ENCODE measurements around the gene TMEM134.
"Not testable (repeated sequence)": the region's sequence is repeated elsewhere in the genome, so short reads cannot be mapped to it uniquely, and the experiment has no call there.

Gene TMEM134, protein sequence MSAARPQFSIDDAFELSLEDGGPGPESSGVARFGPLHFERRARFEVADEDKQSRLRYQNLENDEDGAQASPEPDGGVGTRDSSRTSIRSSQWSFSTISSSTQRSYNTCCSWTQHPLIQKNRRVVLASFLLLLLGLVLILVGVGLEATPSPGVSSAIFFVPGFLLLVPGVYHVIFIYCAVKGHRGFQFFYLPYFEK

DNA sequence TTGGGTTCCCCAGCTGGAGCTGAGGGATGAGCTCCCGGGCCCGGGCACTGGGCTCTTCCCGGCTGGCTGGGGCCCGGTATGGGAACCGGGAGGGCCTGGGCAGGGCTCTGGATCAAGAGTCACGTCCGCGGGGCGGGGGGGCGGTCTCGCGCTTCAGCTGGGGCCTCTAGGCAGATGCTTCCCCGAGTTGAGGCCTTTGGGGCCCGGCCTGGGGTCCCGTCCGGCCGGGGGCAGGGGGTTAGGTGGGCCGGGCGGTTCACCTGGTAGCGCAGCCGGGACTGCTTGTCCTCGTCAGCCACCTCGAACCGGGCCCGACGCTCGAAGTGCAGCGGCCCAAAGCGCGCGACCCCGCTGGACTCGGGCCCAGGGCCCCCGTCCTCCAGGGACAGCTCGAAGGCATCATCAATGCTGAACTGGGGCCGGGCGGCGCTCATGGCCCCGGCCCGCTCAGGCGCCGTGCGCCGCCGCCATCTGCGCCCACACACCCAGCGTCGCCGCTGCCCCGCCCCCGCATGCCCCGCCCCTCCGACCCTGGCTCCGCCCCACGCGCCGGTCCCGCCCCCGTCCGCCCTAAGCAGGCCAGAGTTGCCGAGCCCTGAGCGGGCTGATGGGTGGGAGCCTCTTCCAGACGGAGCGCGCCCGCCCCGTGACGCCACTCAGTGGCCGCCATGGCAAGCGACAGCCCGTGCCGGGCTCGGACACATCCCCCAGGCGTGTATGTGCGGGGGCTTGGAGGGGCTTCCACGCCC lies at the start of gene TMEM134:
TSS of gene TMEM134 (minus strand) at position 493 of the 749 bp plus-strand sequence. CDS start at position 434, 59 bp downstream.
- DNase-seq (ENCODE audit: low spot score) = peak; percentile 97

DNA sequence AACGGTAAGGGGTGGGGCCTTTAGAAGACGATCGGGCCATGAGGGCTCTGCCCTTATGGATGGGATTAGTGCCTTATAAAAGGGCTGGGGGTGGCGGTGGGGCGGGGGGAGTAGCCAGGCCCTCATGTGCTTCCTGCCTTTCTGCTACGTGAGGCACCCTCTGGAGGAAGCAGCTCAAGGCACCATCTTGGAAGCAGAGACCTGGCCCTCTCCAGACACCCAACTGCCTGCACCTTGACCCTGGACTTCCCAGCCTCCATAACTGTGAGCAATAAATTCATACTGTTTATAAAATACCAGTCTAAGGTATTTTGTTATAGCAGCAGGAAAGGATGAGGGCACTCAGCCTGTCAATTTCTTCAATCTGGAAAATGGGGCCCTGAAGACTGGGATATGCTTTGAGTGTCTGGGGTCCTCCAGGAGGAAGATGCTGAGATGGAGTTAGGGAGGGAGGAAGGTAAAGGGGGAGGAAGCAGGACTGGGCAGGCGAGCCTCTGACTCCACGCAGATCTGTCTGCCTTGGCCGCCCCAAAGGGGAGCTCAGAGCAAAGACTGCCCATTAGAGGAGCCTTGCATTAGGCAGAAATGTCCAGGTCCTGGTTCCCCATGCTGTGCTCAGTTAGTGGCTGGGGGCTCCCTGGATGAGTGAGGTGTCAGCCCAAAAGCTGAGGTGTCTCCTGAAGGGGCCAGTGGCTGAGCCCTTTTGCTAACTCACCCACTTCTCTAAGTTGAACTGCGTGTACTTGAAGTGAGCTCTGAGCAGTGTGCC lies 48.9 kb upstream of the TMEM134 start:
- DNase-seq (ENCODE audit: low spot score) = no peak

DNA sequence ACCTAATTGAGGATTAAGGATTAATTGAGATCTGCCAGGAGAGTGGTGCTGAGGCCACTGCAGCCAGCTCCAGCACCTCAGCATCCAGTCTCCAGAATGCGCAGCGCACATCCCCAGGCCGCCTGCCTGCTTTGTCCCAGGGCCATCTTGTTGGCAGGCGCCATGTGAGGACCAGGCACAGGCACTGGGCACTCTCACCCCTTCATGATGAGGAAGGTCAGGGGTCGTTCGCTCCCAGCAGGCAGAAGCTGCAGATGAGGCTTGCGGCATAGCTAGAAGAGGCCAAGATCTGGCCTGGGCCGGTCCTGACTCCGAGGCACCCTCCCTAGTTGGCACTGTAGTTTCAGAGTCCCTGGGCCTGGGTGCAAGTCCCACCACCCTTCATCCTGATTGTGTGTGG lies 47.8 kb upstream of the TMEM134 start:
- DNase-seq (ENCODE audit: low spot score) = no peak

DNA sequence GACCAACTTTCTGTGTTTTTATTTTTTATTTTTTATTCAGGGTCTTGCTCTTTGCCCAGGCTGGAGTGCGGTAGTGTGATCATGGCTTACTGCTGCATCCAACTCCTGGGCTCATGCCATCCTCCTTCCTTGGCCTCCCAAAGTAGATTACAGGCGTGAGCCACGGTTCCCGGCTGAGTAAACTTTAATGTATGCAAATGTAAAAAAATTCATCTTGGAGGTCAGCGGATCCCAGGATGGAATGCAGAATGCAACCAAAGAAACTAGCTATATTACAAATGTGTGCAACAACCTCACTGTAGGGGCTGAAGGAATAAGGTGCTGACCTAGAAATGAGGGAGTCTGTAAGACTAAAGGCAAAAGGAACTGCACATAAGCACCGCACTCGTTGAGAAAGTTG lies 45.1 kb upstream of the TMEM134 start:
- no peak for DNase-seq (ENCODE audit: low spot score)

DNA sequence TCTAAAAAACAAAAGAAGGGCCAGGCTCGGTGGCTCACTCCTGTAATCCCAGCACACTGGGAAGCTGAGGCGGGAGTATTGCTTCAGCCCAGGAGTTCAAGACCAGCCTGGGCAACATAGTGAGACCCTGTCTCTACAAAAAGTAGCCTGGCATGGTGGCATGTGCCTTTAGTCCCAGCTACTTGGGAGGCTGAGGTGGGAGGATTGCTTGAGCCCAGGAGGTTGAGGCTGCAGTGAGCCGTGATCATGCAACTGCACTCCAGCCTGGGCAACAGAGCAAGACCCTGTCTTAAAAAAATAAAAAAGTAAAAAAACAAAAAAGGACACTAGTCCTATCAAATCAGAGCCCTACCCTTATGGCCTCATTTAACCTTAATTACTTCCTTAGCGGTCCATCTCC lies 42.5 kb upstream of the TMEM134 start:
- not testable (repeated sequence) for DNase-seq (ENCODE audit: low spot score)

DNA sequence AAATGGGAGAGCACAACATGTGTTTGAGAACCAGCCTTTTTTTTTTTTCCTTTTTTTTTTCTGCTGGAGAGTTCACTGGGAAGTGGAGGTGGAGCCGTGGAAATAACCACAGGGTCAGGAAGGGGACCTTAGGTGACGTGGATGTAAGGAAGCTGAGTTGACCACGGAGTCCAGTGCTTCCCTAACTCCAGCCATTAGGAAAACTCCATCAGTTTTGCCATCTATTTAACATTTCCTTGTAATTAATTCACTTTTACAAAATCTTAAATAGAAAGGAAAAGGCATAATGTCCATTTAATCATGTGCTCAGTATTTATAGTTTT lies 40.9 kb upstream of the TMEM134 start:
- DNase-seq (ENCODE audit: low spot score) = no peak

DNA sequence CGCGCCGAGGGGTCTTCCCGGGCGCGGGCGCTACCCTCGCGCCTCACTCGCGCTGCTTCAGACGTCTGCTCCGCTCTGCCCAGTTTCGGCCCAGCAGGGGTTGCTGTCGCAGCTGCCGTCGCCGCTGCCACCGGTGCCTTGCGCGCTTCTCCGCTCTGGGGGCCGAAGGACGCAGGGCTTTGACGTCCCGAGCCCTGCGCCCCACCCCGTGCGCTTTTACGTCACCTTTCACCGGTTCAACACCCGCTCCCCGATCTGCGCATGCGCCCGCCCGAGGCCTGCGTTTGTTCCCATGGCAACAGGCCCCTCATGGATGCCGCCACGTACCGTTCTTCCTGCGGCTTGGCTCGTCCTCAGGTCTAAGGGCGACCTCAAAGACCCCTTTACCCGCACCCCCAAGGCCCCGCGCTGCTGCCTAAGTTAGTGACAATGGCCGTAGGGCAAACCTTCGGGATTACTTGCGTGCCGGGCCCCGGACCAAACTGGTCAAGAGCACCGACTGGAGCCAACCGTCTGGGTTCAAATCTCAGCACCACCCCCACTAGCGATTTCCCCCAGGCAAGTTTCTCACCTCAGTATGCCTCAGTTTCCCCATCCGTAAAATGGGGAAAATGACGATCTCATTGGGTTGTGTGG lies 39.6 kb upstream of the TMEM134 start:
- DNase-seq (ENCODE audit: low spot score) = peak; percentile 95

DNA sequence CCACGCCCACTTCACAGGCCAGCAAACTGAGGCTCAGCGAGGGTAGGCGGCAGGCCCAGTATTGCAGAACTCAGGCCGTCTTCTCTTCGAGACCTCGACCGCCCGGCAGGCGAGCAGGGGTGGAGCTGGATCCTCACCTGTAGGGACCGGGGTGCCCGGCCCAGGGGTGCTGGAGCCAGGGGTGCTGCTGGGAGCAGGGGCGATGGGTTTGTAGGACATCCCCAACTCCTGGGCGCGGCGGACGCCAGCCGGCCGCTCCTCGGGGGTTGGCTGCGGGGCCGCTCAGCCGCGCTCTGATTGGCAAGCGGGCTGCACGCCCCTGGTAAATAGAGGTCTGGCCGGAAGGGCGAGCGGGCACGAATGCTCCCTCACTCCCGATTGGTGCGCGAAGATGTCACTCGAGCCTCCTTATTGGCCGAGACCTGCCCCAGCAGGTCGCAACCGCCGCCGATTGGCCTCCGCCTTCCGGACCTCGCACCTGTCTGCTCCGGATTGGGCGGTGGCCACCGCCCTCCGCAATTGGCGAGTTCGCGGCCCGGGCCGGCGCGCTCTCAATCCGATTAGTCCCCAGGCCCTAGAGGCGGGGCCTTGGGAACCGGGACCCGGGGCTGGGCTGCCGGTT lies 38.9 kb upstream of the TMEM134 start, which contains the start of gene CDK2AP2:
TSS of gene CDK2AP2 (minus strand) at position 299 of the 622 bp plus-strand sequence. CDS start at position 219, 80 bp downstream.
- peak; percentile 92 for DNase-seq (ENCODE audit: low spot score)

DNA sequence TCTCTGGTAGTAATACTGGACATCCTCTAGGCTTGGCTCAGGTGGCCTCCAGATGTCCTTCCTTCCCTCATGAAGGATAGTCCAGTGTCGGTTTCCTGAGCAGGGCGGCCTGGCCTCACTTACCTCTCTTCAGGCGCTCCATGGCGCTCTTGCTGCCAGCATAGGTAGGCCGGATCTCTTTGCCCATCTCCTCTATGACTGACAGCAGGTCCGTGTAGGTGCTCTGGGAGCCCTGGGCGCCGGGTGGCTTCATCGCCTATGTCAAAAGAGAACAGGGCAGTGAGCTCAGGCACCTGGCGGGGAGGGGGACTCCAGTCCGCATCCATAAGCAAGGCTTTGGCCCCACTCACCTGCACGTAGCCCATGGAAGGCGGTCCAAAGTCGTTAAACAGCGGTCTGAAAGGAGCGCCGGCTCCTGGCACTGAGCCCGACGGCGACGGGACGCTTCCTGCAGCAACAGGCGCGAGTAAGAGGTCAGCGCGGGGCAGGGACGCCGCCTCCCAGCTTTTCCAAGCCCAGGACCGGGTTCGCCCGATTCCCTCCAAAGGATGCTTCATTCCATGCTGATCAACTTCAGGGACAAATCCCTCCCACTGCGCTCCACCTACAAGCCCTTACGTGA lies 38.3 kb upstream of the TMEM134 start:
- peak; percentile 68 for DNase-seq (ENCODE audit: low spot score)

DNA sequence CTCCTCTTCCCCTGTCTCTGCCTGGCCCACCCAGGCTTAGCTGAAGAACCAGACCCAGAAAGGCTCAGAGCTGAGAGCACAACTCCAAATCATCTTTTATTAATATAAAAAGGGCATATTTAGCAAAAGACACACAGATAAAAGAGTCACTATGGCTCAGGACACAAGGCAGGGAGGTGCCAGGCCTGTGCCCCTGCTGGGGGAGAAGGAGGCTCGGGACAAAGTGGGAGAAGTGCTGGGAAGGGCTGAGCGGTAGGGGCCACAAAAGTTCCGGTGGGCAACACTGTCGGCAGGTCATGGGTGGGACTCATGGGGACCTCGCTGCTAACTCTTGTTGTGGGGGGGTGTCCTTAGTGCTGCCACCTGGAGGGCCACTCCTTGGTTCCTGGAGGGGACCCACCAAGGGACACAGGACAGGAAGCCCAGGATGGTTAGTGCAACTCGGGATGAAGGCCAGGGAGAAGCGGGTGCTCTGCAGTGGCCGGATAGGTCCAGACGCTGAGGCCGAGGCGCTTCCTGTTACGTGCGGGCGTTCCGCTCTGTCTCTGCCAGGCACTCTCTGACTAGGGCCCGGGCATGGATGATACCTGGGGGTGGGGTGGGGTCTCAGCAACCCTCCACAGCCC lies 37.5 kb upstream of the TMEM134 start:
- peak; percentile 55 for DNase-seq (ENCODE audit: low spot score)

DNA sequence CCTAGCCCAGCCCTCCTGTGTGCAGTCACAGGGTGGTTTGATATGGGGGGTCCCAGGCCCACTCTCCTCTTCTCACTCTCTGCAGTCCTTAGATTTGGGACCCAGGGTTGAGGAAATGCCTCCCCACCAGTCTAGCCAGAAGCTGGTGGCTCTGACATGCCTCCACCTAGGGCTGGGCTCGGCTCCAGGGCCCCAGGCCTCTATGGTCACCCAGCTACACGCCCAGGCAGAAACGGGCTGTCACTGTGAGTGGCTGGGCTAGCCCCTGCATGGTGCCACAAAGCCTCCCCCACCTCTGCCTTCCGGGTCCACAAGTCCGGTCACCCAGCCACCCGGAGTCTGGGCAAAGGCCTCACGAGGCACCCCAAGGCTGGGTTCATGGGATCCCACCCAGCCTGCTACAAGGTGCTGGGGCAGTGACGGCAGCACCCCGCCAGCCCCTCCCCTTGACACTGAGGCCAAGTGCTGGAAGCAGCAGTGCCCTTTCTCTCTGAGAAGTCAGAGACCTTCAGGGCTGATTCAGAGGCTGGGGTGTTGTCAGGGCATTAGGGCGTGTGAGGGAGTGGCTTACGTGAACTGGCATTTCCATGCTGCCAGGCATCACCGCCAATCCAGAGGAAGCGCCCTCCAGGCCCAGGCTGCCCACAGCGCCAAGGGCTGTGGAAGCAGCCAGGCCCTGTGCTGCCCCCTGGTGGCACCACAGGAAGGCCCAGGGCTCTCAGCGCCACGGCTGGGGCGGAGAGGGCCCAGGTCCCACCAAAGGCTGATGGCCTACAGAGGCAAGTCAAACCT lies 36.8 kb upstream of the TMEM134 start:
- peak; percentile 85 for DNase-seq (ENCODE audit: low spot score)

DNA sequence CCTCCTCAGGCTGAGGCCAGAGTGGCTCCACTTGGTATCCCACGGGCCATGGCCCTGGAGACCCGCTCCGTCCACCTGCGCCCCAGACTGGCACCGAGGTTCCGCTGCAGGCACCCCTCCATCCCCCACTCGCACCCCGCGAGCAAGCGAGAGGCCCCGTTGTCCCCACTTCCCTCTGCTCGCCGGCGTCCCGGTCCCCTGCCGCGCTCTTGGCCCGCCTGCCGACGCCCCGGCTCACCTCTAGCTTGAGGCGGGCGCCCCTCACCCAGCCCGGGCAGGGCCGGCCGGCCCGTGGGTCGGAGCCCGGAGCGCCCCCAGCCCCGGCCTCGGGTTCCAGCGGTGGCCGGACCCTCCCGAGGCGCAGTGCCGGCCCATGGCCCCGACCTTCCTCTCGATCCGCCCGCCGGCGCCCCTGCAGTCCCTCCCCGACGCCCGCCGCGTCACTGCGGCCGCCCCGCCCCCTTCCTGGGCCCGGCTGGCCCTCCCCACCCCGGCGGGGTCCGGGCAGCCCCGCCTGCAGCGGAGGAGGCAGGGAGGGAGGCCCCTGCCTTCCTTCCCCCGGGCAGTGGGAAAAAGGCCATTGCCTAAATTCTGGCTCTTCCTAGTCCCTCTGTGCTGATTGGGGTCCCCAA lies 36.0 kb upstream of the TMEM134 start, which contains the start of gene PITPNM1:
TSS of gene PITPNM1 (minus strand) at position 414 of the 632 bp plus-strand sequence. CDS start 1,183 bp downstream, outside the sequence.
- peak; percentile 83 for DNase-seq (ENCODE audit: low spot score)

DNA sequence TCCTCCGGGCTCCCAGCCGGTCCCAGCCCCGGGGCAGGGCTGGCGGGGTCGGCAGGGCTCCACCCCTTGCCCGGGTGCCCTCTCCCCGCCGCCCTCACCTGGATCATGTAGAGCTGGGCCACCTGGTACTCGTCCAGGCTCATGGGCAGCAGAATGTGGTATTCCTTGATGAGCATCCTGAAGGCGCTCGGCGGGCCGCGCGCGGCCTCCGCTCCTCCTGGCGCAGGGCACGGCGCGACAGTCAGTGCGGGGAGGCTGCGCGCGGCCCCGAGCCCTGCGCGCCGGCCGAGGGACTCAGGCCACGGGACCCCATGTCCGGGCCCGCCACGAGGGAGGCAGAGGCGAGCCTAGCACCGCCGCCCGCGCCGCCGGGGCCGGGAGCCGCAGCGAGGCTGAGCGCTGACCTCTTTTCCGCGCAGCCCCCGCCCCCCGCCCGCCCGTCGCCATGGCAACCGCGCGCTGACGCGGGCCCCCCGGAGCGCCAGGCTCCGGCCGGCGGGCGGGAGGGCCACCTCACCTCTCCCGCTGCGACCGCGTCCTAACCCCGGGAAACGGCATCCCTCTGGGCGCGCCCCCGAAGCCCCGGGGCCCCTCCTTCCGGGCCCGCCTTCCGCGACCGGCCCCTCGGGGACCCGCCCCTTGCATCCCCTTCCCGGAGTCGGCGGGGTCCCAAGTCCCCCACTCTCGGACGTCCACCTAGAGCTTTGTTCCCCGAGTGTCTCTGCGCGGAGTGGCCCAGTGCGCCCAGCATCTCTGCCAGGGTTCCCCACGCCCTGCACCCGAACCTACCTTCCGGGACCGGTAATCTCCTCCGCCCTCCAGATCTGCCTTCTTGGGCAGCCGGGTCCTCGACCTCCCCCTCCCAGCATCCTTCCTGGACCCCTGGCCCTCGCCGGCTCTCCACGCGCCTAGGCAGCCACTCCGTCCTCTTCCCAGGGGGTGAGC lies 35.2 kb upstream of the TMEM134 start:
- peak; percentile 68 for DNase-seq (ENCODE audit: low spot score)

DNA sequence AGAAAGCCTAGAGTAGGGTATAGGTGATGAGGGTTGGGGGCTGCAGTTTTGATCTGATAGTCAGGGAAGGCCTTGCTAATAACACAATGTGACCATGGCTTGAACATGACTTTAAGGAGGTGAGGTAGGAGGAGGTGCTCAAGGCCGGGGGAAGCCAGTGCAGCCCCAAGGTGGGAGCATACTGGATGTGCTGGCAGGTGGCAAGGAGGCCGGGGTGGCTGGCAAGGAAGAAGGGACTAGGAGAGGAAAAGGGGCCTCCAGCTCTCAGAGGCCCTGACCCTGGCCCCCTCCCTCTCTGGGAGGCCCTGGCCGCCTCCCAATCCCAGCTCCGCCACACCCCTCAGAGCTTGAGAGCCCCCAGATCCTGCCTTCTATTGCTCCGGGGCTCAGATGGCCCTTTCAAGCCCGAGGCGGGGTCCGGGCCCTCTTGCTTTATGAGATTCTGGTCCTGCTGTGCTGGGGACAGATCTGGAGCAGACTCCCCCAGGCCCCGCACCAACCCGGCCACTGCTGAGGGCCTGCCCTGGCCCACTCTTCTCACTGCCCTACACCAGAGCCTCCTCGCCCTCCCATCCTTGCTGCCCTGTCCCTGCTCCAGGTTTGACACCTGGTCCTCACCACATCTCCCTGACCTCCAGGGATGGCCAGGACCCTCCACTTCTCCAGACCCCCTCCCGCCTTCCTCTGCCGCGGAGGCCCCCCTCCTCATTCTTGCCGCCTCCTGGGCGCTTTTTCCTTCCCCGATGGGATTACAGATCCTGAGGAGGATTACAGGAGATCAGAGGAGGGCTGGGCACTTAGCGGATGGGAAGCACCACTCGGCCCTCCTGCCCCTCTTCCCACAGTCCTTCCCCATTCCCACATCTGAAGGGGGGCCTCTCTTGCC lies 34.3 kb upstream of the TMEM134 start:
- peak; percentile 66 for DNase-seq (ENCODE audit: low spot score)

DNA sequence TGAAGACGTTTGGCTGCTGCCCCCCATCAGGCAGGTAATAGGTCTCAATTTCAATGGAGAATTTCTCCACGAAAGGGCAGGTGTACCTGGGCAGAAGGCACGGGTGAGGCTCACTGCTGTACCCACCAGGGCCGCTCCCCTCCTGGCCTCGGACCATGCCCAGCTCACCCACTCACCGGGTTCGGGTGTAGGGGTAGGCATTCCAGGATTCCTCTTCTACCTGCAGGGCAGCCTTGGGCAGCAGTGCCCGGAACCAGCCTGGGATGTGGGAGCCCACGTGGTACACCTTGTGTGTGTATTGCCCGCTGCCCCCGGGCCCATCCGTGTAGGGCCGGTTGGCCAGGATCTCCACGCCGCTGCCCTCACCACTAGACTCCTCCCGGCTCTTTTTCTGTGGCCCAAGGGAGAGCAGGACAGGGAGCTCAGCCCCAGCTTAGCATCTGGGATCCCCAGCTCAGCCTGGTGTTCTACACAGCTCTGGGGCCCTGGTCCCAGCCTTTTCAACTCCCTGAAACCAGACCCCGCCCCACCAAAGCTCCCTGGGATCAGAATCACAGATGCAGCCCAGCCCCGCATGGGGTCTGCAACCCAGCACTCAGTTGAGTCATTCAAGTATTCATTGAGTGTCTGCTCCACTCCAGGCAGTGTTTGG lies 33.4 kb upstream of the TMEM134 start:
- DNase-seq (ENCODE audit: low spot score) = peak; percentile 60

DNA sequence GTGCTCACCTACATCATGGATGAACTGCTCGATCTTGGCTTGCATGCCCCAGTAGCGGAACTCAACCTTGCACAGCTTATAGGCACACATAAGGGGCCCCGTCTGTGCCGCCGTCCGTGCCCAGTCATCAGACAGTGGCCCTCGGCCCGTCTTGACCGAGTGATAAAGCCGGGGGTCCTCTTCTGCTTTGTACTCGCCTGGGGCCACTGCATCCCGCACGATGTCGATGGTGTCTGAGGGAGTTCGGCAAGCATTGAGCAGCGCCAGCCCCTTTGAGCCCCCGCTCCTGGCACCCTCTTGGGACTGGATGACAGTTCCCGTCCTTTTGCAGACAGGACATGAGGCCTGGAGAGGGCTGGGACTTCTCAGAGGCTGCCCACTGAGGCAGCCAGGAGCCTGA lies 32.8 kb upstream of the TMEM134 start:
- DNase-seq (ENCODE audit: low spot score) = peak; percentile 53

Measured in left forelimb (tissue), 1 donor.